HT-29 (cell line): ENCODE data around the gene CNN3. TPM values are rescaled to one million over a fixed set of nuclear protein-coding genes. Genes with fewer than 3 reads are reported as not detected.
A peak's percentile ranks its signal among the peaks of the same experiment; 100 is the strongest.

Experiments
- DNase-seq: peaks from one replicate; pipeline ENCODE4 v3.0.0-alpha.2; 2015; ENCODE audit warnings: low spot score
- total RNA-seq: library from RNA; depleted of rRNA; stranded (reverse); fragments of >200 nt; shearing (Covaris generic); gene quantifications from 2 replicates; pipeline ENCODE4 v1.2.3, GENCODE V29; 2014; rRNA removed

The CNN3 gene
- 3.2 and 6.3 TPM in 2 replicates for total RNA-seq

DNA sequence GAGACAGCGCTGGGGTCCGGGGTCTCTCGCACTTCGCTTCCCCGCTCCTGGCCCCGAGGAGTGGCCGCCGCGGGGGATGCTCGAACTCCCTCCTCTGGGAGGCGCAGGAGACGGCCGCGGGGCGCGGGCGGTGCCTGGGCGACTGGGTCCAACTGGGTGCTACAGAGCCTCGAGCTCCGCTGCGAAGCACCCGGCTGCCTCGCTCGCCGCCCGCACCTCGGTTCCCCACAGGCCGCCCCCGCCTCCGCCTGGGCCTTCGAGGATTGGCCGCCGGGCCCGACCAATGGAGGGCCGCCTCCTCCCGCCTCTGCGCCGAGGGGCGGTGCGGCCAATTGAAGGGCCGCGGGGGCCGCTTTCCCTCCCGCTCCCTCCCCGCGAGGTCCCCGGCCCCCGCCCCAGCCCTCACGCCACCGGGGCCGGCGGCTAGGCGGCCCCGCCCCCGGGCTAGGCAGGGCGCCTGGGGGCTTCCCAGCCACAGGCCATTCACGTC, at the start of gene CNN3:
TSS of gene CNN3 (minus strand) at position 196 of the 490 bp plus-strand sequence. CDS start 216 bp downstream, outside the sequence.
- peak; percentile 30 for DNase-seq

- DNase-seq = no peak
Observed at GRCh38 chr1:94974824-94975223, 47.9 kb upstream of the CNN3 start.

- DNase-seq = no peak
Observed at GRCh38 chr1:94974241-94974640, 47.3 kb upstream of the CNN3 start.

- DNase-seq = no peak
Observed at GRCh38 chr1:94973309-94973922, 46.5 kb upstream of the CNN3 start.

GRCh38 chr1:94971491-94971924, 44.6 kb upstream of the CNN3 start:
- no peak for DNase-seq

GRCh38 chr1:94970783-94971182, 43.9 kb upstream of the CNN3 start:
- DNase-seq = no peak

DNA sequence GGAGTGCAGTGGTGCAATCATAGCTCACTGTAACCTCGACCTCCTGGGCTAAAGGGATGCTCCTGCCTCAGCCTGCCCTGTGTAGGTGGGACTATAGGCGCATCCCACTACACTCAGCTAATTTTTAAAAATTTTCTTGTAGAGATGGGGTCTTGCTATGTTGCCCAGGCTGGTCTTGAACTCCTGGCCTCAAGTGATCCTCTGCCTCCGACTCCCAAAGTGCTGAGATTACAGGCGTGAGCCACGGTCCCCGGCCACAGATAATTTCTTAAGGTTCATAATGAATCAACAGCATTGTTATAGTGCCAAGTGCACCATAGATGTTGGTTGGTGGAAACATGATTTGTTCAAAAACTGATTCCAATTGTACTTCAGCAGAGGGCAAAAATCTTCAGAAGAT, 42.2 kb upstream of the CNN3 start:
- no peak for DNase-seq

- DNase-seq = no peak
Observed at GRCh38 chr1:94966033-94966432, 39.1 kb upstream of the CNN3 start.

DNA sequence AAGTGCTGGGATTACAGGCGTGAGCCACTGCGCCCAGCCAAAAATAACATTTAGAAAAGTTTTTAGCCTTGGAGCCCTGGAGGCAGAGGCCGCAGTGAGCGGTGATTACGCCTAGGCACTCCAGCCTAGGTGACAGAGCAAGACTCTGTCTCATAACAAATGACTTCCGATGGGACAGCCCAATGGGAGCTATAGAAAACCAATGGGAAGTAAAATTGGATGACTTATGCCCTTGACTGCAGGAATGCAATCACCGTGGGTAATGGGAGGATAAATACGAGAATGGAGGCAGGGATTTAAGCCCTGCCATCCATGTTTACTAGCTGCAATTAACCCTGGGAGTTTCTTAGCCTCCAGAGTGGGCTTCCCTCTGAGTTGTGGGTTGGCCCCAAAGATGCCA, 37.0 kb upstream of the CNN3 start:
- no peak for DNase-seq

DNA sequence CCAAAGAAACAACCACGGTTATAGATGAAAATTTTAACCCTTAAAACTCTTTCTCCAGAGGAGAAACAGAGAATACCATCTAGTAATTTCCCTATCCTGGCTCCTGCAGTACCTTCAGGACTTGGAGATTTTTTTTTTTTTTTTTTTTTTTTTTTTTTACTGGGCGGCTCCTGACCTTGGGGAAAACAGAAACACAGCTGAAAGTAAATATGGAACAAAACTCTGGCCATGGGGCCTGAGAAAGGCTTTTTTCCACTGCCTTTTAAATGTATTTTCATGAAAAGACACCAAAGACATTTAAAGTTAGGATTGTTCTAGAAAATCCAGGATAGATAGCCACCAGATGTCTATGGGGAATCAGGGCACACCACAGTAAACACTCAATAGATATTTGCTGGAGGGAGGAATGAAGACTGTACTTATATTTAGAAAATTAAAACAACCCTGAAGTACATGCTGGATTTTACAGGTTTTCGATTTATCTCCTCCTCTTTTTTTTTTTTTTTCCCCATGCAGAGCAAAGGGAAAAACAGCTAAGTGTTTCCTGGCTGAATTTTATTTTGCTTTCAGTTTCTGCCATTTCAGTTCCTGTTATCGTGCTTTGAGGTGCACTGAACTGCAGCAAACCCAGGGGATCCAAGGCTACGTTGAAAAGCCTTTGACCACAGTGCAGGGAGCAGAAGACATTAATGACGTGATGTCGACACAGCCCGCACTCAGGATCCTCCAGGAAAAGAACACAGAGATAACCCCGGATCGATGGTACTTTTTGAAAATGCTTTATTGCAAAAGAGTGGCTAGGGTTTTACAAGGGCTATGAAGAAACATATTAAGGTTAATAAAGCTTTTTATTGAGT, 35.7 kb upstream of the CNN3 start:
- peak; percentile 47 for DNase-seq

- no peak for DNase-seq
Observed at GRCh38 chr1:94961988-94962387, 35.1 kb upstream of the CNN3 start.

DNA sequence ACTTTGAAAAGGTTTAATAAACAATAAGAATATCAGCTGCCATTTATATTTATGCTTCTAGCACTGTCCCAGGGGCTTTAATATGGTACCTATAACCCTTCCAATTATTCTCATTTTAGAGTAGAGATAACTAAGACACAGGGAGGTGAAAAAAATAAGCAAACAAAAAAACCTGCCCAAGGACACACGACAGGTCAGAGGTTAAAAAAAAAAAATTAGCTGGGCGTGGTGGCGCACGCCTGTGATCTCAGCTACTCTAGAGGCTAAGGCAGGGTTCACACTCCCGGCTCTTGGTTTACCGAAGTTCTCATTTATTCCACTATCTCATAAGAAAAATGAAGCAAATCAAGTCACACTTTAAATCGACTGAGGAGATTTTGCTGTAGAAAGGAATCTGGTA, 34.7 kb upstream of the CNN3 start:
- DNase-seq = no peak

GRCh38 chr1:94958081-94958480, 31.2 kb upstream of the CNN3 start:
- no peak for DNase-seq

DNA sequence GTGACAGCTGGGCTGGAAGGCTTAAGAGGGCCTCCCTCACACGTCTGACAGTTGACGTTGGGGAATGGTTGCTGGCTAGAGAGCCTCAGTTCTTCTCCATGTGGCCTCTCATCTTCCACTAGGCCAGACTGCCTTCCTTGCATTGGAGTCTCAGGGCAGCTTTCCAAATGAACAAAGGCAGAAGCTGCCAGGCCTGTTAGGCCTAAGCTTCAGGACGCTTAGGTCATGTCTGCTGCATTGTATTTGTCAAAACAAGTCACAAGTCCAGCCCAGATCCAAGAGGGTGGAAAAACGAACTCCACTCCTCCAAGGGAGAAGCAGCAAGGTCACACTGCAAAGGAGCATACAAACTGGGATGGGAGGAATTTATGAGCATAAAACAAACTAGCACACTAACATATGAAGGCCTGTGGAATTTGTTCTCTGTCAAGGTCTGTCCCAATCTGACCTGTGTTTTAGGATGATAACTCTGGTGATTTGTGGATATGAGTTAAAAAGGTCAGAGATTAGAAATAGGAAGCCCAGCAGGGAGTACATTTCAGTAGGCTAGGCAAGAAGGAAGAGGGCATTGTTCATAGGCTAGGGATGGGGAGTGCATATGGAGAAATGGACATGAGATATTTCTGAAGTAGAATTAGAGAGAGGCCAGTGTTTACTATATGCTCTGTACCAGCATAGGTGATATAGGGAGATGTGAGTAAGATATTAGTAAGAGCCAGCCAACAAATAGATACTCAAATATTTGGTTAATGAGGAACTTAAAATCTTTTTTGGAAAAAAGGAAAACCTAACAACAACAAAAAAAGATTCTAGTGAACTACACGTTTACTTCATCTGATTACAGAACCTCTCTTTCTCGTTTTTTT, 29.1 kb upstream of the CNN3 start:
- no peak for DNase-seq

- DNase-seq = no peak
Observed at GRCh38 chr1:94954263-94955220, 27.6 kb upstream of the CNN3 start.

- no peak for DNase-seq
Observed at GRCh38 chr1:94953746-94954145, 26.8 kb upstream of the CNN3 start.

DNA sequence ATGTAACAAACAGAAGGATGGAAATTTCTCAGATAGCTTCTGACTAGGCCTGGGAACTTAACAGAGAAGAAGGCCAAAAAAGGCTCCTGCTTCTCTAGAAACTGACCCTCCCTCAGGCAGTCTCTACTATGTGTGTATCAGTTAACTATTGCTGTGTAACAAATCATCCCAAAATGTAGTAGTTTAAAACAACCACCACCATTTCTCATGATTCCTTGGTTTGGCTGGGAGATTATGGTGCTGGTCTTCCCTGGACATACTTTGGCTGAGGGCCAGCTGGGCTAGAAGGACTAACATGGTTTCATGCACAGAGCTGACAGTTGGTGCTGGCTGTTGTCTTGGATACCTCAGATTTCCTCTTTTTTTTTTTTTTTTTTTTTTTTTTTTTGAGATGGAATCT, 26.2 kb upstream of the CNN3 start:
- DNase-seq = no peak

DNA sequence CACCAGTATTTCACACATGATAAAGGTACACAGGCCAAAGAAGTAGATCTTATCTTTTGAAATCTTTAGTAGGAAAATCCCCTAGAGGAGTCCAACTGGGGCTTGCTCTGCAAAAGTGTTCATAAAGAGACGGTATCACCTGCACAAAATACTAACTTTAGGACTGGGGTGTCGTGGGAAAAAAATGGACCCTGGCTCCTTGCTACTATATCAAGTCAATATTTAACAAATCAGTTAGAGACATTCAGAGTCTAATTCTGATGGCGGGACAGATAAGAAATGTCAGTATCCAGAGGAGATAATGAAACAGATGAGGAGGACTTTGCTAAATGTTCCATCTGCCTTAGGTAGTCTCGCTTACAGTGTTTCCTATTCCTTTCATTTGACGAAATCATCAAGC, 25.6 kb upstream of the CNN3 start:
- no peak for DNase-seq

GRCh38 chr1:94951509-94952208, 24.7 kb upstream of the CNN3 start:
- DNase-seq = no peak

- DNase-seq = no peak
Observed at GRCh38 chr1:94951046-94951445, 24.1 kb upstream of the CNN3 start.
